GM18868 (cell line): ENCODE measurements around the gene SHISA4.
"Not testable (repeated sequence)": the region's sequence is repeated elsewhere in the genome, so short reads cannot be mapped to it uniquely, and the experiment has no call there.

ENCODE experiments used
- ATAC-seq: cut with Tn5 transposase; IDR thresholded peaks from one replicate; pipeline ENCODE4 v1.9.1; 2021; ENCODE audit warnings: mild to moderate bottlenecking, moderate library complexity; ENCODE audit not compliant: unreplicated experiment

The SHISA4 gene

GRCh38 chr1:201925981-201926645 lies 37.4 kb downstream of the SHISA4 start:
- no peak for ATAC-seq

GRCh38 chr1:201928266-201928665 lies 39.6 kb downstream of the SHISA4 start:
- no peak for ATAC-seq

DNA sequence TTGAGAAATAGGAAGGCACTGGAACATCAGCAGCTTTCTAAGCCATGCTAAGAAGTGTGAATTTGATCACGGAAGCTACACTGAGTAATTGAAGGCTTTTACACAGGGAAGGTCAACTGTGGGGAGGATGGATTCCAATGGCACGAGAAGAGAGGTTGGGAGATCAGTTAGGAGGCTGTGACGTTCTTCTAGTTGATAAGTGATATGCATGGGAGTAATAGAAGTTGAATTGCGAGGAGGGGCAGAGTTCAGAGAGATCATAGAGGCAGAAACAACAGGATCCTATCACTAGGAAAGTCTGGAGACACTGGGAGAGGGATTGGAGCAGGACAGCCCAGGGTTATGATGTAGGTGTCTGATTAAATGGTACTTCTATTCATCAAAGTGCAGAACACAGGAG lies 41.4 kb downstream of the SHISA4 start:
- no peak for ATAC-seq

DNA sequence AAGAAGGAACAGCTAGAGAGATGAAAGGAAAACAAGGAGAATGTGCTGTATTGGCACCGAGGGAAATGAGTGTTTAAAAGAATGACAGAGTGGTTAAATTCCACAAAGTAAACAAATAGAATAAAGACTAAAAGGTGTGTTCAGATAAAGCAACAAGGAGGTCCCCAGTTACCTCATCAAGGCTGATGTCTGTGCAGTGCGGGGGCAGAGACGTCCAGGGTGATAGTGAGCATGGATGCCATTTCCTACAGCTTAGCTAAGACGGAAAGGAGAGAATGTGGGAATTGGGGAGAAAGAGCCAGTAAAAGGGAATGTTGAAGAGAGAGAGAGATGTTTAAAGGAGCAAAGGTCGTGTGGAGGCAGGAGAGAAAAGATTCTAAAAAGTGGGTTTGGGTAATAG lies 42.1 kb downstream of the SHISA4 start:
- ATAC-seq, result no peak

GRCh38 chr1:201933840-201934430 lies 45.2 kb downstream of the SHISA4 start:
- ATAC-seq, result no peak

DNA sequence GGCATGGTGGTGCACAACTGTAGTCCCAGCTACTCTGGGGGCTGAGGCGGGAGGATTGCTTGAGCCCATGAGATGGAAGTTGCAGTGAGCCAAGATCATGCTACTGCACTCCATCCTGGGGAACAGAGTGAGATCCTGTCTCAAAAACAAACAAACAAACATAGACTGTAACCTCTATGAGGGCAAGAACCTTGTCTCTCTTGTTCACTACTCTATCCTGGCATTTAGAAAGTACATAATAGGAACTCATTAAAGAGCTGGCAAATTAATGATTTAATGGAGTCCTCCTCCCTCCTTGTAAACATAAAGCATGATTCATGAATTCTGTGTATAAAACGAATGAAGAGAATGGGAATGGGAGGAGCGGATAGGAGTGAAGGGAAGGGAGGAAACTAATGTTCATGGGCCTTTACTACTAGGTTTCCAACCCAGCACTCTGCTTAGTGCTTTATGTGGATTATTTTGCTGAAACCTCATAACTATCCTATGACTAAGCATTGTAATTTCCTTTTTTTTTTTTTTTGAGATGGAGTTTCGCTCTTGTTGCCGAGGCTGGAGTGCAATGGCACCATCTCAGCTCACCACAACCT lies 49.0 kb downstream of the SHISA4 start:
- ATAC-seq, result no peak

- ATAC-seq, result no peak
These were observed 49.8 kb downstream of the SHISA4 start for GRCh38 chr1:201938440-201939035.

DNA sequence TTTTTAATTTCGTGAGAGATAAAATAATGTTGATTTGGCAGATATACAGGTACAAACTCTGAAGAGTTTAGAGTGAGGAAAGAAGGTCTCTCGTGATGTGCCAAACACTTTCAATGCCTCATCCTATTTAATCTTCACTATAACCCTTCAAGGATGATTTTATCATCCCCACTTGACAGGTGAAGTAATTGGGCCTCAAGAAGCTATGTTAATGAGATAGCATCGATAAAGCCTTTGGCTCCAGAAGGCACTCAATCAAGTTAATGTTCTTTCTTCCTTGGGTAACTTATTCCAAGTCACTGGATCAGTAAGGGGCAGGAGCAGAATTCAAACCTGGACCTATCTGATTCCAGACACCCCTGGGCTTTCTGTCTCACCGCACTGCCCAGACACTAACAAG lies 50.5 kb downstream of the SHISA4 start:
- ATAC-seq, result no peak

- no peak for ATAC-seq
These were observed 50.9 kb downstream of the SHISA4 start for GRCh38 chr1:201939574-201939973.

DNA sequence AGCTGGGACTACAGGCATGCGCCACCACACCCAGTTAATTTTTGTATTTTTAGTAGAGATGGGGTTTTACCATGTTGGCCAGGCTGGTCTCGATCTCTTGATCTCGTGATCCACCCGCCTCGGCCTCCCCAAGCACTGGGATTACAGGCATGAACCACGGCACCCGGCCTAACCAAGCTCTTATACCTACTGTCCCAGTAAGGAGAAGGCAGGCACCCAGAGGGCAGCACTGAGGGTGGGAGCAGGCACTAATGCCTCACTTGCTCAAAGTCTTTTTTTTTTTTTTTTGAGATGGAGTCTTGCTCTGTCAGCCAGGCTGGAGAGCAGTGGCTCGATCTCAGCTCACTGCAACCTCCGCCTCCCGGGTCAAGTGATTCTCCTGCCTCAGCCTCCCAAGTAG lies 51.6 kb downstream of the SHISA4 start:
- not testable (repeated sequence) for ATAC-seq

DNA sequence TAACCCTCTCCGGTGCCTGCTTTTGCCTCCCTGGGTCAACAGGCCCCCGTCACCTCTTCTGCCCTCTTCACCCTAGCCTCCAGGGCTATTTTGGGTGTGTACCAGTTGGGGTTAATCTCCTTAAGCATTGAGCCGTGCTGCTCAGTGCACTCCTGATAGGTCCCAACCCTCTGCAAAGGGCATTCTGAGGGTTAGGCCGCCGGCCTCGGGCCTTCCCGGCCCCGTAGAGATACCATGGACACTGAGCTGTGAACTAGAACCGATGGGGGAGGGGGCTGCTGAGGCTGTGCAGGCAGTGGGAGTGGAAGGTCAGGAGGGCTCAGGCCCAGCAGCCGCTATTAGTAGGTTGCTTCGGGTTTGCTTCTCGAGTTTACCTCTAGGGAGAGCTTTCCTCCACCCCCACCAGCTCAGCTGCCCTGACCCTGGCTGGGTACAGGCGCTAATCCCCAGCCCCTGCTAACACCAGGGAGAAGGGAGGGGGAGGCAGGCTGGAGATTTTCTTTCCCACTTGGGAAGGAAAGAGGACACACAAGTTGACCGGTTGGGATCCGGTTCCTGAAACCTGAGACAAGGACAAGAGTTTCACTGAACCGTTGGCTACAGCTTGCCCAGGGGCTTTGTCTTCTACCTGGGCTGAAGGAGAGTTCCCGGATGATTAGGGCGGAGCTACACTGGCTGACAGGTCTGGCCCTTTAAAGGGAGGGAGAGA lies 52.9 kb downstream of the SHISA4 start:
- no peak for ATAC-seq

GRCh38 chr1:201942129-201942495 lies 53.4 kb downstream of the SHISA4 start:
- ATAC-seq, result no peak
